Lung (tissue), 12 donors: ENCODE results near the gene ELF2. TPM values are rescaled to one million over a fixed set of nuclear protein-coding genes. Genes with fewer than 3 reads are reported as not detected.

ENCODE experiments used
- ATAC-seq: fragments of 200-7000 bp; cut with Tn5 transposase; one replicate; pipeline ENCODE4 v1.9.1; 2020; ENCODE audit warnings: moderate number of reproducible peaks; ENCODE audit not compliant: insufficient read depth, low FRiP score
- DNase-seq, 3 donors: peaks; one replicate each; pipeline ENCODE4 v3.0.0-alpha.2; 2013 to 2017
- H3K27ac ChIP-seq, 2 donors: one replicate each; pipeline ENCODE4 v1.5.1; 2013; ENCODE audit warnings: mild to moderate bottlenecking in 2 of 2, moderate library complexity in 2 of 2, control low read depth in 1 of 2, inconsistent platforms in 1 of 2, low read depth in 1 of 2, low read length in 1 of 2
- H3K27me3 ChIP-seq, 3 donors: one replicate each; pipeline ENCODE4 v1.5.1; 2013; ENCODE audit warnings: low read length in 2 of 3; ENCODE audit not compliant: control insufficient read depth in 3 of 3, insufficient read depth in 3 of 3
- H3K36me3 ChIP-seq, 4 donors: one replicate each; pipeline ENCODE4 v1.5.1; 2013; ENCODE audit warnings: low read length in 4 of 4, mild to moderate bottlenecking in 1 of 4, moderate library complexity in 1 of 4; ENCODE audit not compliant: control insufficient read depth in 4 of 4, insufficient read depth in 4 of 4
- H3K4me1 ChIP-seq, 5 donors: one replicate each; pipeline ENCODE4 v1.5.1; 2013; ENCODE audit warnings: low read length in 5 of 5, mild to moderate bottlenecking in 2 of 5, moderate library complexity in 1 of 5; ENCODE audit not compliant: control insufficient read depth in 5 of 5, insufficient read depth in 5 of 5
- H3K4me3 ChIP-seq: one replicate; pipeline ENCODE4 v1.5.1; 2013; ENCODE audit warnings: mild to moderate bottlenecking, control low read depth, moderate library complexity
- H3K9ac ChIP-seq, 2 donors: one replicate each; pipeline ENCODE4 v1.5.1; 2013; ENCODE audit warnings: low read length in 2 of 2, control low read depth in 1 of 2; ENCODE audit not compliant: insufficient read depth in 1 of 2
- H3K9me3 ChIP-seq, 4 donors: one replicate each; pipeline ENCODE4 v1.5.1; 2013; ENCODE audit warnings: low read length in 3 of 4, mild to moderate bottlenecking in 1 of 4, moderate library complexity in 1 of 4; ENCODE audit not compliant: control insufficient read depth in 4 of 4, insufficient read depth in 3 of 4
- CTCF ChIP-seq: IDR thresholded peaks from 2 replicates; pipeline ENCODE4 v1.5.1; 2012; ENCODE audit warnings: mild to moderate bottlenecking; ENCODE audit errors: control extremely low read depth, extremely low read depth
- WGBS, 2 donors: extraction: QIAGEN DNeasy Blood & Tissue Kit; methylation state at CpG; one replicate each; pipeline ENCODE4 v1.1.7; 2013; 5-methylcytosine and 5-hydroxymethylcytosine counted together
- polyA plus RNA-seq, 2 donors: library from polyadenylated mRNA; stranded (reverse); fragments of 200-250 nt; gene quantifications; one replicate each; pipeline ENCODE4 v1.2.1, GENCODE V29; 2013
- total RNA-seq, 2 donors: library from RNA; depleted of rRNA in 1 of 2; stranded (reverse); fragments of >200 nt in 1 of 2; gene quantifications; one replicate each; pipeline ENCODE4 v1.2.1, GENCODE V29; 2014 to 2021
- donor health status: control.
- donor health status: control.
- donor health status: Bipolar disorder and iron deficiency.
- donor health status: healthy.
- donor health status: DM: yes; HTN: yes; CAD: no.

The ELF2 gene
- total and polyA plus RNA-seq, 4 donors: 11.6 to 101 (median 28.7) TPM

- WGBS, 2 donors: 0% methylated on average over 29 to 34 of the region's 34 CpGs
- Histone ChIP-seq H3K4me1 (peaks cover 0 to 16% (median 0%) of the 10 kb centered on the region in 5 donors), H3K9me3 (no peaks in the 10 kb centered on the region), H3K27ac (peak overlapping the region; percentile 91 to 93), H3K27me3 (no peaks in the 10 kb centered on the region), H3K9ac (peak overlapping the region; percentile 76 to 81), H3K4me3 (peak overlapping the region; percentile 72), H3K36me3 (peaks cover 0 to 7% (median 0%) of the 10 kb centered on the region in 4 donors)
- DNase-seq: peak; percentile 67 to 75 (median 73)
- peak; percentile 64 for ATAC-seq
- no peak for TF ChIP-seq CTCF
Measured at GRCh38 chr4:139083607-139083955, 93.4 kb downstream of the ELF2 start.

GRCh38 chr4:139082750-139083606 lies 94.0 kb downstream of the ELF2 start:
- WGBS, 2 donors: 0 to 1% methylated on average over 38 of the region's 38 CpGs

GRCh38 chr4:139078926-139079325 lies 98.1 kb downstream of the ELF2 start:
- H3K9me3 ChIP-seq: no peaks in the 10 kb centered on the region
- whole genome bisulfite sequencing, 2 donors: 91 to 94% methylated on average over 4 of the region's 4 CpGs
- no peak overlapping the region for H3K27ac ChIP-seq
- ATAC-seq (no peak), DNase-seq (no peak)
- peaks cover 0 to 6% (median 1%) of the 10 kb centered on the region in 4 donors for H3K36me3 ChIP-seq
- TF ChIP-seq CTCF: no peak
- H3K9ac ChIP-seq: no peak overlapping the region
- peaks cover 0 to 15% (median 10%) of the 10 kb centered on the region in 5 donors for H3K4me1 ChIP-seq
- no peak overlapping the region for H3K4me3 ChIP-seq
- no peaks in the 10 kb centered on the region for H3K27me3 ChIP-seq

More at GRCh38 chr4:139082750-139083606, 94.0 kb downstream of the ELF2 start:
- H3K4me3 ChIP-seq: peak overlapping the region; percentile 72
- H3K36me3 ChIP-seq: peaks cover 0 to 7% (median 0%) of the 10 kb centered on the region in 4 donors
- DNase-seq: peak; percentile 97 to 99 (median 99)
- peaks cover 0 to 19% (median 0%) of the 10 kb centered on the region in 5 donors for H3K4me1 ChIP-seq
- ATAC-seq: peak; percentile 83
- peak overlapping the region; percentile 91 to 93 for H3K27ac ChIP-seq
- no peaks in the 10 kb centered on the region for H3K27me3 ChIP-seq
- no peaks in the 10 kb centered on the region for H3K9me3 ChIP-seq
- TF ChIP-seq CTCF: no peak
- H3K9ac ChIP-seq: peak overlapping the region; percentile 76 to 81
